HCT116 (cell line): ENCODE data around the gene PDE10A. TPM values are rescaled to one million over a fixed set of nuclear protein-coding genes. Genes with fewer than 3 reads are reported as not detected.

ENCODE experiments used
- ATAC-seq: fragments of 200-7000 bp; cut with Tn5 transposase; 2 replicates; pipeline ENCODE4 v1.9.1; 2020; ENCODE audit warnings: mild to moderate bottlenecking, moderate library complexity
- BruUV-seq: library from RNA; stranded (reverse); fragments of 400-500 nt; replicated peaks from 2 replicates; lab custom pipeline; 2021; lab: Mats Ljungman, UMichigan
- CTCF ChIA-PET: fragments of 300-600 bp; sonication (Branson Sonifier 250); formaldehyde crosslinking; loops from one replicate; lab custom pipeline; 2021; ENCODE audit warnings: antibody characterized with exemption; lab: Charles Lee
- POLR2A ChIA-PET: fragments of 300-600, 350-600 bp; sonication (Branson Sonifier 250); formaldehyde crosslinking; loops from one replicate; lab custom pipeline; 2021; ENCODE audit warnings: antibody characterized with exemption; lab: Charles Lee
- RAD21 ChIA-PET, 2 experiments: fragments of 300-600 bp; sonication (Branson Sonifier 250); formaldehyde crosslinking; loops; one replicate each; lab custom pipeline; 2023; ENCODE audit warnings: low total read pairs in 2 of 2; ENCODE audit not compliant: uncharacterized antibody in 2 of 2, unreplicated experiment in 2 of 2, low non-redundant PET in 1 of 2; lab: Charles Lee
- DNase-seq: peaks from one replicate; pipeline ENCODE4 v3.0.0-alpha.2; 2010; ENCODE audit warnings: low read depth, low spot score
- H2AFZ ChIP-seq: fragments of 200-600 bp; shearing (Covaris generic), sonication (generic); 2 replicates; pipeline ENCODE4 v1.6.1; 2017; ENCODE audit warnings: low read depth, mixed run types, mixed read lengths, antibody characterized with exemption, low read length; ENCODE audit not compliant: poor library complexity, severe bottlenecking
- H3K27ac ChIP-seq: 2 replicates; pipeline ENCODE4 v1.5.1; 2012; ENCODE audit warnings: low read depth, low read length
- H3K27me3 ChIP-seq: fragments of 200-600 bp; sonication (generic); 2 replicates; pipeline ENCODE4 v1.6.1; 2016; ENCODE audit warnings: mixed run types, low read length, mixed read lengths; ENCODE audit not compliant: insufficient read depth
- H3K36me3 ChIP-seq, 2 experiments: fragments of 200-500 bp in 1 of 2; fragments of 200-600 bp in 1 of 2; sonication (Bioruptor generic) in 1 of 2; sonication (generic) in 1 of 2; 2 replicates each; pipeline versions ENCODE4 v1.5.1 to v1.6.1; 2014 to 2016; ENCODE audit warnings: low read length in 2 of 2, inconsistent platforms in 1 of 2, mixed read lengths in 1 of 2, mixed run types in 1 of 2; ENCODE audit not compliant: insufficient read depth in 2 of 2, control insufficient read depth in 1 of 2
- H3K4me1 ChIP-seq, 2 experiments: fragments of 200-600 bp in 1 of 2; sonication (generic) in 1 of 2; 2 replicates each; pipeline versions ENCODE4 v1.5.1 to v1.6.1; 2012 to 2017; ENCODE audit warnings: low read length in 2 of 2, inconsistent platforms in 1 of 2, mild to moderate bottlenecking in 1 of 2, mixed read lengths in 1 of 2, mixed run types in 1 of 2, moderate library complexity in 1 of 2; ENCODE audit not compliant: insufficient read depth in 2 of 2, control insufficient read depth in 1 of 2
- H3K4me2 ChIP-seq: fragments of 200-600 bp; sonication (generic); 2 replicates; pipeline ENCODE4 v1.6.1; 2017; ENCODE audit warnings: mixed run types, low read length, mixed read lengths
- H3K4me3 ChIP-seq, 2 experiments: fragments of 200-600 bp in 1 of 2; sonication (generic) in 1 of 2; replicated peaks in 1 of 2; 2 replicates each; pipeline ENCODE4 v1.5.1; 2011 to 2016; ENCODE audit warnings: low read length in 2 of 2, control low read depth in 1 of 2, low read depth in 1 of 2, mild to moderate bottlenecking in 1 of 2, mixed read lengths in 1 of 2, mixed run types in 1 of 2
- H3K79me2 ChIP-seq: fragments of 200-600 bp; sonication (generic); 2 replicates; pipeline ENCODE4 v1.6.1; 2017; ENCODE audit warnings: mild to moderate bottlenecking, mixed run types, low read length, moderate library complexity, mixed read lengths; ENCODE audit not compliant: insufficient read depth
- H3K9ac ChIP-seq: fragments of 200-600 bp; sonication (generic); 2 replicates; pipeline ENCODE4 v1.6.1; 2016; ENCODE audit warnings: low read length, mixed read lengths
- H3K9me2 ChIP-seq: fragments of 200-600 bp; sonication (generic), shearing (Covaris generic); 2 replicates; pipeline ENCODE4 v1.6.1; 2017; ENCODE audit warnings: mixed run types, mild to moderate bottlenecking, moderate library complexity; ENCODE audit not compliant: insufficient read depth
- H3K9me3 ChIP-seq, 2 experiments: fragments of 200-500 bp in 1 of 2; fragments of 200-600 bp in 1 of 2; sonication (Bioruptor generic) in 1 of 2; sonication (generic) in 1 of 2; 2 replicates each; pipeline ENCODE4 v1.6.1; 2014 to 2017; ENCODE audit warnings: low read length in 2 of 2, mixed read lengths in 2 of 2, inconsistent platforms in 1 of 2, low read depth in 1 of 2, mild to moderate bottlenecking in 1 of 2, mixed run types in 1 of 2, moderate library complexity in 1 of 2; ENCODE audit not compliant: control insufficient read depth in 1 of 2, insufficient read depth in 1 of 2
- H4K20me1 ChIP-seq: fragments of 200-600 bp; sonication (generic), shearing (Covaris generic); 2 replicates; pipeline ENCODE4 v1.6.1; 2017; ENCODE audit warnings: mixed run types, mild to moderate bottlenecking, moderate library complexity; ENCODE audit not compliant: insufficient read depth
- CBX3 ChIP-seq: IDR thresholded peaks from 2 replicates; pipeline ENCODE4 v1.6.1; 2012; ENCODE audit warnings: low read depth
- CEBPB ChIP-seq: IDR thresholded peaks from 2 replicates; pipeline ENCODE4 v1.6.1; 2012; ENCODE audit warnings: low read depth
- EGR1 ChIP-seq: IDR thresholded peaks from 2 replicates; pipeline ENCODE4 v1.6.1; 2012; ENCODE audit warnings: low read depth
- ELF1 ChIP-seq: IDR thresholded peaks from 2 replicates; pipeline ENCODE4 v1.6.1; 2012; ENCODE audit warnings: low read depth, borderline replicate concordance
- FOSL1 ChIP-seq: IDR thresholded peaks from 2 replicates; pipeline ENCODE4 v1.6.1; 2012; ENCODE audit warnings: low read depth
- POLR2A ChIP-seq: IDR thresholded peaks from 2 replicates; pipeline ENCODE4 v1.7.0; 2011; ENCODE audit warnings: borderline replicate concordance; ENCODE audit not compliant: insufficient read depth, insufficient read length; ENCODE audit errors: extremely low read depth
- POLR2AphosphoS5 ChIP-seq: IDR thresholded peaks from 2 replicates; pipeline ENCODE4 v1.6.1; 2011; ENCODE audit warnings: mild to moderate bottlenecking, low read depth, low read length, moderate library complexity
- RAD21 ChIP-seq: IDR thresholded peaks from 2 replicates; pipeline ENCODE4 v1.6.1; 2012; ENCODE audit warnings: low read depth, mild to moderate bottlenecking
- REST ChIP-seq: IDR thresholded peaks from 2 replicates; pipeline ENCODE4 v1.6.1; 2012; ENCODE audit warnings: low read depth
- SP1 ChIP-seq: IDR thresholded peaks from 2 replicates; pipeline ENCODE4 v1.6.1; 2012; ENCODE audit warnings: low read depth
- TCF7L2 ChIP-seq: IDR thresholded peaks from 2 replicates; pipeline ENCODE4 v1.7.0; 2011; ENCODE audit warnings: borderline replicate concordance, inconsistent platforms; ENCODE audit not compliant: insufficient read depth, insufficient read length; ENCODE audit errors: extremely low read depth
- ZNF274 ChIP-seq: fragments of 200-500 bp; sonication (Bioruptor generic); IDR thresholded peaks from 2 replicates; pipeline ENCODE4 v1.6.1; 2014; ENCODE audit warnings: mild to moderate bottlenecking, low read depth, low read length, inconsistent platforms
- intact Hi-C: fragments of 100-400 bp; cut with micrococcal nuclease; formaldehyde crosslinking; loops from 2 replicates; pipeline ENCODE4 v1.10.0; 2022
- total RNA-seq: library from RNA; stranded (reverse); gene quantifications from one replicate; pipeline ENCODE4 v1.2.1, GENCODE V29; 2021; ENCODE audit not compliant: unreplicated experiment
- TF ChIP-seq, protein P1 (sequence below), 3 experiments: fragments of 200-600 bp in 1 of 3; sonication (generic) in 1 of 3; IDR thresholded peaks in 2 of 3; conservative IDR thresholded peaks in 1 of 3; 2 replicates each; pipeline ENCODE4 v1.5.1; 2012 to 2017; ENCODE audit warnings: low read depth in 2 of 3, low read length in 2 of 3, antibody characterized with exemption in 1 of 3, borderline replicate concordance in 1 of 3, control low read depth in 1 of 3, mild to moderate bottlenecking in 1 of 3, mixed read lengths in 1 of 3, mixed run types in 1 of 3, moderate library complexity in 1 of 3; ENCODE audit not compliant: insufficient read depth in 1 of 3
- TF ChIP-seq, protein P2 (sequence below): IDR thresholded peaks from 2 replicates; pipeline ENCODE4 v1.6.1; 2011; ENCODE audit warnings: mild to moderate bottlenecking, low read length, moderate library complexity; ENCODE audit not compliant: insufficient replicate concordance; ENCODE audit errors: extremely low read depth

PDE10A gene
- total RNA-seq, 1 experiment from 2014 or later, result 0.37 TPM

GRCh38 chr6:165487950-165488349, 175.1 kb downstream of the PDE10A start:
- H3K27me3 ChIP-seq, result no peaks in the 10 kb centered on the region
- CTCF ChIA-PET, result no interaction called here
- TF ChIP-seq FOSL1, result no peak
- TF ChIP-seq, protein P1, sequence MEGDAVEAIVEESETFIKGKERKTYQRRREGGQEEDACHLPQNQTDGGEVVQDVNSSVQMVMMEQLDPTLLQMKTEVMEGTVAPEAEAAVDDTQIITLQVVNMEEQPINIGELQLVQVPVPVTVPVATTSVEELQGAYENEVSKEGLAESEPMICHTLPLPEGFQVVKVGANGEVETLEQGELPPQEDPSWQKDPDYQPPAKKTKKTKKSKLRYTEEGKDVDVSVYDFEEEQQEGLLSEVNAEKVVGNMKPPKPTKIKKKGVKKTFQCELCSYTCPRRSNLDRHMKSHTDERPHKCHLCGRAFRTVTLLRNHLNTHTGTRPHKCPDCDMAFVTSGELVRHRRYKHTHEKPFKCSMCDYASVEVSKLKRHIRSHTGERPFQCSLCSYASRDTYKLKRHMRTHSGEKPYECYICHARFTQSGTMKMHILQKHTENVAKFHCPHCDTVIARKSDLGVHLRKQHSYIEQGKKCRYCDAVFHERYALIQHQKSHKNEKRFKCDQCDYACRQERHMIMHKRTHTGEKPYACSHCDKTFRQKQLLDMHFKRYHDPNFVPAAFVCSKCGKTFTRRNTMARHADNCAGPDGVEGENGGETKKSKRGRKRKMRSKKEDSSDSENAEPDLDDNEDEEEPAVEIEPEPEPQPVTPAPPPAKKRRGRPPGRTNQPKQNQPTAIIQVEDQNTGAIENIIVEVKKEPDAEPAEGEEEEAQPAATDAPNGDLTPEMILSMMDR (IDR thresholded peaks at IDR 0.05 in 2 of 3, conservative IDR thresholded peaks at IDR 0.05 in 1 of 3; ENCODE audit: borderline replicate concordance in 1 of 3, insufficient read depth in 1 of 3, low read depth in 2 of 3, low read length in 2 of 3), result no peak
- TF ChIP-seq REST, result no peak
- TF ChIP-seq CBX3, result no peak
- TF ChIP-seq POLR2AphosphoS5, result no peak
- no peak for TF ChIP-seq ZNF274
- TF ChIP-seq CEBPB, result no peak
- no peak for TF ChIP-seq RAD21
- TF ChIP-seq, protein P2, sequence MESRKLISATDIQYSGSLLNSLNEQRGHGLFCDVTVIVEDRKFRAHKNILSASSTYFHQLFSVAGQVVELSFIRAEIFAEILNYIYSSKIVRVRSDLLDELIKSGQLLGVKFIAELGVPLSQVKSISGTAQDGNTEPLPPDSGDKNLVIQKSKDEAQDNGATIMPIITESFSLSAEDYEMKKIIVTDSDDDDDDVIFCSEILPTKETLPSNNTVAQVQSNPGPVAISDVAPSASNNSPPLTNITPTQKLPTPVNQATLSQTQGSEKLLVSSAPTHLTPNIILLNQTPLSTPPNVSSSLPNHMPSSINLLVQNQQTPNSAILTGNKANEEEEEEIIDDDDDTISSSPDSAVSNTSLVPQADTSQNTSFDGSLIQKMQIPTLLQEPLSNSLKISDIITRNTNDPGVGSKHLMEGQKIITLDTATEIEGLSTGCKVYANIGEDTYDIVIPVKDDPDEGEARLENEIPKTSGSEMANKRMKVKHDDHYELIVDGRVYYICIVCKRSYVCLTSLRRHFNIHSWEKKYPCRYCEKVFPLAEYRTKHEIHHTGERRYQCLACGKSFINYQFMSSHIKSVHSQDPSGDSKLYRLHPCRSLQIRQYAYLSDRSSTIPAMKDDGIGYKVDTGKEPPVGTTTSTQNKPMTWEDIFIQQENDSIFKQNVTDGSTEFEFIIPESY, result no peak
- no peak for TF ChIP-seq ELF1
- TF ChIP-seq EGR1, result no peak
- no peak for TF ChIP-seq POLR2A
- TF ChIP-seq SP1, result no peak
- no peak for TF ChIP-seq TCF7L2
- no peak overlapping the region for H3K4me2 ChIP-seq
- H3K4me3 ChIP-seq, result no peak overlapping the region
- RAD21 ChIA-PET, result no interaction called here
- H3K9me2 ChIP-seq, result no peaks in the 10 kb centered on the region
- ATAC-seq (no peak), DNase-seq (no peak)
- intact Hi-C loops, result no loop called here
- no peaks in the 10 kb centered on the region for H3K4me1 ChIP-seq
- no peak overlapping the region for H3K9ac ChIP-seq
- no peaks in the 10 kb centered on the region for H4K20me1 ChIP-seq
- peaks cover 0 to 3% of the 10 kb centered on the region in 2 experiments; a peak in 1 of 4 replicates for H3K9me3 ChIP-seq
- POLR2A ChIA-PET, result no interaction called here
- H3K36me3 ChIP-seq, result no peaks in the 10 kb centered on the region
- H3K27ac ChIP-seq, result no peak overlapping the region
- H3K79me2 ChIP-seq, result no peaks in the 10 kb centered on the region
- BruUV-seq, result no TSS peak
- H2AFZ ChIP-seq, result no peak overlapping the region
